Kidney (tissue), 14 donors: ENCODE measurements around the gene NPVF. TPM values are rescaled to one million over a fixed set of nuclear protein-coding genes. Genes with fewer than 3 reads are reported as not detected.

Experiments
- DNase-seq, 5 donors: peaks; one replicate each; pipeline ENCODE4 v3.0.0-alpha.2; 2013 to 2020
- FAIRE-seq: peaks from 2 replicates; lab custom pipeline; 2012; peaks lifted over from hg19 to GRCh38; lab: Jason Lieb, UNC
- H3K27ac ChIP-seq, 2 donors: one replicate each; pipeline ENCODE4 v1.7.0; 2013; ENCODE audit warnings: low read depth in 2 of 2, low read length in 2 of 2, inconsistent platforms in 1 of 2
- H3K27me3 ChIP-seq: one replicate; pipeline ENCODE4 v1.7.1; 2013; ENCODE audit warnings: low read length, inconsistent platforms; ENCODE audit not compliant: control insufficient read depth, insufficient read depth
- H3K36me3 ChIP-seq, 3 donors: one replicate each; pipeline versions ENCODE4 v1.7.0 to v1.7.1; 2013; ENCODE audit warnings: low read length in 3 of 3, control low read depth in 1 of 3, inconsistent platforms in 1 of 3; ENCODE audit not compliant: insufficient read depth in 3 of 3, control insufficient read depth in 2 of 3
- H3K4me1 ChIP-seq, 3 donors: one replicate each; pipeline versions ENCODE4 v1.7.0 to v1.7.1; 2013; ENCODE audit warnings: low read length in 3 of 3, inconsistent platforms in 1 of 3, low read depth in 1 of 3; ENCODE audit not compliant: control insufficient read depth in 2 of 3, insufficient read depth in 2 of 3
- H3K4me3 ChIP-seq, 3 donors: one replicate each; pipeline versions ENCODE4 v1.7.0 to v1.8.1; 2013; ENCODE audit warnings: low read length in 3 of 3, control low read depth in 1 of 3, inconsistent platforms in 1 of 3
- H3K9ac ChIP-seq, 3 donors: one replicate each; pipeline versions ENCODE4 v1.7.0 to v1.7.1; 2013; ENCODE audit warnings: low read length in 3 of 3, control low read depth in 1 of 3, inconsistent platforms in 1 of 3
- H3K9me3 ChIP-seq, 3 donors: one replicate each; pipeline versions ENCODE4 v1.7.0 to v1.7.1; 2013; ENCODE audit warnings: low read length in 3 of 3, control low read depth in 1 of 3, inconsistent platforms in 1 of 3; ENCODE audit not compliant: control insufficient read depth in 2 of 3, insufficient read depth in 1 of 3
- intact Hi-C: fragments of 100-400 bp; cut with DNase I; formaldehyde crosslinking; loops from one replicate; pipeline ENCODE4 v1.11.1; 2022
- polyA plus RNA-seq: library from polyadenylated mRNA; stranded (reverse); fragments of 350-450 nt; fragmentation: Illumina TruSeq; extraction: RNeasy Lipid Tissue Mini Kit (QIAGEN cat#74804); gene quantifications from one replicate; pipeline ENCODE4 v1.2.3, GENCODE V29; 2014; ENCODE audit warnings: low read depth, low replicate concordance; ENCODE audit not compliant: insufficient read depth
- total RNA-seq: library from RNA; stranded (reverse); fragmentation: NEBNext Ultra II Directional; extraction: Animal tissue kit (Norgen Biotek cat#: 25700); gene quantifications from one replicate; pipeline ENCODE4 v1.2.1, GENCODE V29; 2021
- TF ChIP-seq, protein P1 (sequence below): IDR thresholded peaks from 3 replicates; pipeline ENCODE4 v1.5.1; 2012; ENCODE audit warnings: mild to moderate bottlenecking, moderate library complexity, borderline replicate concordance; ENCODE audit not compliant: insufficient read depth; ENCODE audit errors: extremely low read depth
- donor health status: control.
- donor health status: control.
- donor health status: control.
- donor health status: control.
- donor health status: control.
- donor health status: DM: yes; HTN: yes; CAD: no.
- donor health status: Normal renal cell carcinoma (clear cell type).

The NPVF gene
- total and polyA plus RNA-seq, 2 donors from 2014 or later = not detected

DNA sequence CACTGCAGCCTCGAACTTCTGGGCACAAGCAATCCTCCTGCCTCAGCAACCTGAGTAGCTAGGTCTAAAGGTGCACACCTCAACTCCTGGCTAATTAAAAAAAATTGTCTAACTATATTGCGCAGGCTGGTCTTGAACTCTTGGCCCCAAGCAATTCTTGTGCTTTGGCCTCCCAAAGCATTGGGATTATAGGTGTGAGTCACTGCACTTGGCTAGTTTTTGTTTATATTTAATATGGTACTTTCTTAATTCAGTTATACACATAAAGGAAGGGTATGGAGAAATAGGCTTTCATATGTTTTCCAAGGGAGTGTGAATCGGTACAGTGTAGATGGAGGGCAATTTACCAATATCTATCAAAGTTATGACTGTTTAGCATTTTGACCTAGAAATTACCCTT is 20.4 kb downstream of the NPVF start:
- H3K4me3 ChIP-seq = no peak overlapping the region
- no peaks in the 10 kb centered on the region for H3K9me3 ChIP-seq
- H3K27me3 ChIP-seq = no peaks in the 10 kb centered on the region
- no peak for FAIRE-seq
- no peaks in the 10 kb centered on the region for H3K36me3 ChIP-seq
- no peaks in the 10 kb centered on the region for H3K4me1 ChIP-seq
- H3K27ac ChIP-seq = no peak overlapping the region
- TF ChIP-seq, protein P1, sequence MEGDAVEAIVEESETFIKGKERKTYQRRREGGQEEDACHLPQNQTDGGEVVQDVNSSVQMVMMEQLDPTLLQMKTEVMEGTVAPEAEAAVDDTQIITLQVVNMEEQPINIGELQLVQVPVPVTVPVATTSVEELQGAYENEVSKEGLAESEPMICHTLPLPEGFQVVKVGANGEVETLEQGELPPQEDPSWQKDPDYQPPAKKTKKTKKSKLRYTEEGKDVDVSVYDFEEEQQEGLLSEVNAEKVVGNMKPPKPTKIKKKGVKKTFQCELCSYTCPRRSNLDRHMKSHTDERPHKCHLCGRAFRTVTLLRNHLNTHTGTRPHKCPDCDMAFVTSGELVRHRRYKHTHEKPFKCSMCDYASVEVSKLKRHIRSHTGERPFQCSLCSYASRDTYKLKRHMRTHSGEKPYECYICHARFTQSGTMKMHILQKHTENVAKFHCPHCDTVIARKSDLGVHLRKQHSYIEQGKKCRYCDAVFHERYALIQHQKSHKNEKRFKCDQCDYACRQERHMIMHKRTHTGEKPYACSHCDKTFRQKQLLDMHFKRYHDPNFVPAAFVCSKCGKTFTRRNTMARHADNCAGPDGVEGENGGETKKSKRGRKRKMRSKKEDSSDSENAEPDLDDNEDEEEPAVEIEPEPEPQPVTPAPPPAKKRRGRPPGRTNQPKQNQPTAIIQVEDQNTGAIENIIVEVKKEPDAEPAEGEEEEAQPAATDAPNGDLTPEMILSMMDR = no peak
- intact Hi-C loops = no loop called here
- no peak overlapping the region for H3K9ac ChIP-seq
- no peak for DNase-seq

DNA sequence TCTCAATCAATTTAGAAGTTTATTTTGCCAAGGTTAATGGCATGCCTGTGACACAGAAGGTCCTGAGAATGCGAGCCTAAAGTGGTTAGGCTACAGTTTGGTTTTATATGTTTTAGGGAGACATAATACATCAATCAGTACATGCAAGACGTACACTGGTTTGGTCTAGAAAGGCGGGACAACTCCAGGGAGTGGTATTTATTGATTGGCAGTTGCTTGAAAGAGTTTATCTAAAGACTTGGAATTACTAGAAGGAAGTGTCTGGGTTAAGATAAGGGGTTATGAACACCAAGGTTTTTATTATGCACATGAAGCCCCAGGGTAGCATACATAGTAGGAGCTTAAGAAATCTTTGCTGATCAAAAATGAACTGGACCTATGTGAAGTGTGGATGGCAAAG is 21.5 kb downstream of the NPVF start:
- DNase-seq (no peak), FAIRE-seq (no peak)
- H3K36me3 ChIP-seq = no peaks in the 10 kb centered on the region
- intact Hi-C loops = no loop called here
- no peak overlapping the region for H3K27ac ChIP-seq
- H3K9ac ChIP-seq = no peak overlapping the region
- no peak overlapping the region for H3K4me3 ChIP-seq
- H3K27me3 ChIP-seq = no peaks in the 10 kb centered on the region
- no peaks in the 10 kb centered on the region for H3K4me1 ChIP-seq
- TF ChIP-seq, protein P1 = no peak
- no peaks in the 10 kb centered on the region for H3K9me3 ChIP-seq

DNA sequence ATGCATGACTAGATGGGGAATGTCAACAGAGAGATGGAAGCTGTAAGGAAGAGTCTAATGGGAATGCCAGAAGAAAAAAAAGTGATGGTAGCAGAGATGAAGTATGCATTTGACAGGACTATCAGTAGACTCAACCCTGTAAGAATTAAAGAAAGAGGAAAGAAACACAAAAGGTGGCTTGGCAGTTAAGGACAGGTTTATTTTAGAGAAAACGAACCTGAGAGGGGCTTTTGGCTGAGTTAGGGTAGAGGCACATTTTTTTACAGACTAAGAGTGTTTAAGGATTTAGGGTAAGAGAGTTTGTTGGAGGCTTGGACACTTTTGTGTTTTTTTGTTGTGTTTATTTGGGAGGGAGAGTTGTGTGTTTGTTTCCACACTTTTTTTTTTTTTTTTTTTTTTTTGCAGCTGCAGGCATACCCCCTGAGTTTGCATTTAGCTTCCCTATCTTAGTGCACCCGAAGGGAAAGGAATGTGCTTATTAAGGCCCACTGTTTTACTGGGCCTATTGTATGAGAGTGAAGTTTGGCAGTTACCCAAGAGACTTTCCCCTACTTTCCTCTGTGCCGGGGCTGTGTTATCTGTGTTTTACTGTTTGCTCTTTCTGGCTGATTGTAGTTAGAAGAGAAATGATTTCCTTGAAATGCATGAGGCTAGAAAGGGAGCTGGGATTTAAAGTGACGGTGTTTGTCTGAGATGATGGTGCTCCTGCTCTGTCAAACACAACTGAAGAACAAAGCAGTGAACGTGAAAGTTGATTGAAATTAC is 32.0 kb downstream of the NPVF start:
- intact Hi-C loops = no loop called here
- Histone ChIP-seq H3K36me3 (no peaks in the 10 kb centered on the region), H3K4me3 (no peak overlapping the region), H3K27me3 (no peaks in the 10 kb centered on the region), H3K4me1 (no peaks in the 10 kb centered on the region), H3K9ac (no peak overlapping the region), H3K9me3 (no peaks in the 10 kb centered on the region), H3K27ac (no peak overlapping the region)
- DNase-seq = no peak
- TF ChIP-seq, protein P1 = no peak
- no peak for FAIRE-seq
